ENCODE results near the gene RANBP2.
"Not testable (repeated sequence)": the region's sequence is repeated elsewhere in the genome, so short reads cannot be mapped to it uniquely, and the experiment has no call there.

DNA sequence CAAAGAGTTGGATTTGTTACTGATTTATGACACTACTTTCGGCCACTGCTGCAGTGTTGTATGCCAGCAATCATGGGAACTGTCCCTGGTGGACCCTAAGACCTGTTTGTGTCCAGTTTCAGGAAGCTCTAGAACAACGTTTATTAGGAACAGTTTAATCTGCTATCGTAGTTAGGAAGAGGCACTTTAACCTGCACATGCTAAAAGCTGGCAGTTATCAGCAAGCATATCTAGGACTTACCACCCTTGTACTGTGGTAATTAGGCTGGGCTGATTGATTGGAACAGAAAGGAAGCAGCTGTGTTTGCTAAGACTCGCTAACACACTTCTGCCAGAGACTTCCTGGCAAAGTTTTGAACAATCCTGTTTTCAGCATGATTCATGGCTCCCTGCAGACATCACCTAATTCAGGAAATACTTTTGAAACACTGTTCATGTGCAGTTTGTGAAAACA lies 41.1 kb upstream of the RANBP2 start:
- TF ChIP-seq, protein P1, sequence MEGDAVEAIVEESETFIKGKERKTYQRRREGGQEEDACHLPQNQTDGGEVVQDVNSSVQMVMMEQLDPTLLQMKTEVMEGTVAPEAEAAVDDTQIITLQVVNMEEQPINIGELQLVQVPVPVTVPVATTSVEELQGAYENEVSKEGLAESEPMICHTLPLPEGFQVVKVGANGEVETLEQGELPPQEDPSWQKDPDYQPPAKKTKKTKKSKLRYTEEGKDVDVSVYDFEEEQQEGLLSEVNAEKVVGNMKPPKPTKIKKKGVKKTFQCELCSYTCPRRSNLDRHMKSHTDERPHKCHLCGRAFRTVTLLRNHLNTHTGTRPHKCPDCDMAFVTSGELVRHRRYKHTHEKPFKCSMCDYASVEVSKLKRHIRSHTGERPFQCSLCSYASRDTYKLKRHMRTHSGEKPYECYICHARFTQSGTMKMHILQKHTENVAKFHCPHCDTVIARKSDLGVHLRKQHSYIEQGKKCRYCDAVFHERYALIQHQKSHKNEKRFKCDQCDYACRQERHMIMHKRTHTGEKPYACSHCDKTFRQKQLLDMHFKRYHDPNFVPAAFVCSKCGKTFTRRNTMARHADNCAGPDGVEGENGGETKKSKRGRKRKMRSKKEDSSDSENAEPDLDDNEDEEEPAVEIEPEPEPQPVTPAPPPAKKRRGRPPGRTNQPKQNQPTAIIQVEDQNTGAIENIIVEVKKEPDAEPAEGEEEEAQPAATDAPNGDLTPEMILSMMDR (IDR thresholded peaks at IDR 0.05) = not testable (repeated sequence)
- not testable (repeated sequence) for TF ChIP-seq POLR2AphosphoS5, EP300, POLR2A (IDR thresholded peaks at IDR 0.05)

Data from suprapubic skin (tissue), 4 donors.